Spleen (tissue), 11 donors: ENCODE measurements around the gene FLOT1. TPM values are rescaled to one million over a fixed set of nuclear protein-coding genes. Genes with fewer than 3 reads are reported as not detected.
A peak's percentile ranks its signal among the peaks of the same experiment; 100 is the strongest.

ENCODE experiments used
- DNase-seq: peaks from one replicate; pipeline ENCODE4 v3.0.0-alpha.2; 2020
- H3K27ac ChIP-seq, 8 donors: fragments of 200-600 bp; sonication (generic) in 7 of 8; 1 replicate in 4 of 8; 2 replicates in 4 of 8; pipeline versions ENCODE4 v1.5.0 to v1.8.0; 2016 to 2021; ENCODE audit warnings: inconsistent platforms in 4 of 8, mild to moderate bottlenecking in 4 of 8, moderate library complexity in 1 of 8
- H3K27me3 ChIP-seq, 7 donors: fragments of 200-600 bp; sonication (generic) in 6 of 7; replicated peaks in 1 of 7; 1 replicate in 4 of 7; 2 replicates in 3 of 7; pipeline versions ENCODE4 v1.5.0 to v1.8.0; 2016 to 2021; ENCODE audit warnings: inconsistent platforms in 3 of 7, mild to moderate bottlenecking in 1 of 7
- H3K36me3 ChIP-seq, 6 donors: fragments of 200-600 bp; sonication (generic) in 5 of 6; 1 replicate in 4 of 6; 2 replicates in 2 of 6; pipeline versions ENCODE4 v1.5.0 to v1.8.0; 2016 to 2021; ENCODE audit warnings: inconsistent platforms in 2 of 6
- H3K4me1 ChIP-seq, 6 donors: fragments of 200-600 bp; sonication (generic) in 5 of 6; 1 replicate in 3 of 6; 2 replicates in 3 of 6; pipeline versions ENCODE4 v1.5.0 to v1.8.0; 2016 to 2021; ENCODE audit warnings: inconsistent platforms in 3 of 6
- H3K4me3 ChIP-seq, 8 donors: fragments of 200-600 bp; sonication (generic) in 7 of 8; 1 replicate in 4 of 8; 2 replicates in 4 of 8; pipeline versions ENCODE4 v1.5.0 to v1.8.0; 2016 to 2021; ENCODE audit warnings: inconsistent platforms in 4 of 8, mild to moderate bottlenecking in 4 of 8, moderate library complexity in 2 of 8
- H3K9me3 ChIP-seq, 8 donors: fragments of 200-600 bp; sonication (generic) in 7 of 8; 1 replicate in 4 of 8; 2 replicates in 4 of 8; pipeline versions ENCODE4 v1.5.0 to v1.8.0; 2016 to 2021; ENCODE audit warnings: inconsistent platforms in 4 of 8
- CTCF ChIP-seq, 11 experiments: fragments of 200-600 bp in 7 of 11; fragments of 450-650 bp in 4 of 11; sonication (generic) in 4 of 11; IDR thresholded peaks in 8 of 11; conservative IDR thresholded peaks in 3 of 11; 1 replicate in 7 of 11; 2 replicates in 4 of 11; pipeline versions ENCODE4 v1.4.0 to v1.8.0; 2016 to 2021; ENCODE audit warnings: antibody characterized with exemption in 11 of 11, inconsistent platforms in 4 of 11, mild to moderate bottlenecking in 1 of 11
- POLR2A ChIP-seq, 3 donors: fragments of 450-650 bp; IDR thresholded peaks; one replicate each; pipeline ENCODE4 v1.5.1; 2017; ENCODE audit warnings: antibody characterized with exemption in 3 of 3, mild to moderate bottlenecking in 1 of 3
- POLR2AphosphoS5 ChIP-seq, 3 donors: sonication (generic); formaldehyde crosslinking; IDR thresholded peaks; one replicate each; pipeline ENCODE4 v1.5.1; 2017; ENCODE audit warnings: antibody characterized with exemption in 3 of 3
- WGBS, 5 donors: extraction: QIAGEN DNeasy Blood & Tissue Kit in 3 of 5; methylation state at CpG; one replicate each; pipeline versions ENCODE4 v1.1.5 to v1.1.7; 2013 to 2018; 5-methylcytosine and 5-hydroxymethylcytosine counted together
- intact Hi-C: fragments of 100-400 bp; cut with DNase I; formaldehyde crosslinking; loops from one replicate; pipeline ENCODE4 v1.15.0; 2023; ENCODE audit warnings: low total_unique reads
- polyA plus RNA-seq, 3 donors: library from polyadenylated mRNA; stranded (reverse); fragments of 200-250 nt; gene quantifications; one replicate each; pipeline ENCODE4 v1.2.1, GENCODE V29; 2013
- total RNA-seq, 7 donors: library from RNA; depleted of rRNA in 3 of 7; stranded (reverse); fragments of >200 nt in 3 of 7; fragmentation: NEBNext Ultra II Directional in 4 of 7; extraction: Animal tissue kit (Norgen Biotek cat#: 25700) in 4 of 7; gene quantifications; one replicate each; pipeline versions ENCODE4 v1.1.0 to v1.2.1, GENCODE V29; 2016 to 2021
- donor health status: healthy with polysubstance abuse.
- donor health status: DM: no; HTN: no; CAD: no; lungs with moderate emphysema.
- donor health status: DM: no; HTN: no; CAD: no.
- donor health status: Bipolar disorder and iron deficiency.
- donor health status: healthy.
- donor health status: DM: no; HTN: no; CAD: no.
- donor health status: DM: yes; HTN: yes; CAD: no.

FLOT1 gene
- total and polyA plus RNA-seq, 10 donors: 116 to 205 (median 165) TPM

- intact Hi-C loops: no loop called here
- Histone ChIP-seq H3K4me1 (peaks cover 12 to 43% (median 22%) of the 10 kb centered on the region in 6 donors), H3K9me3 (no peaks in the 10 kb centered on the region), H3K4me3 (no peak overlapping the region), H3K27ac (no peak overlapping the region), H3K27me3 (no peaks in the 10 kb centered on the region), H3K36me3 (no peaks in the 10 kb centered on the region)
- TF ChIP-seq CTCF (IDR thresholded peaks at IDR 0.05 in 8 of 11, conservative IDR thresholded peaks at IDR 0.05 in 3 of 11) (no peak), POLR2AphosphoS5 (IDR thresholded peaks at IDR 0.05) (no peak), POLR2A (IDR thresholded peaks at IDR 0.05) (no peak)
- 72 to 95% (median 84%) methylated on average over 3 of the region's 3 CpGs for WGBS, 5 donors
- no peak for DNase-seq
These were observed 28.1 kb upstream of the FLOT1 start for GRCh38 chr6:30770592-30770991.

GRCh38 chr6:30769853-30770524, 27.5 kb upstream of the FLOT1 start:
- no peaks in the 10 kb centered on the region for H3K36me3 ChIP-seq
- H3K4me3 ChIP-seq: no peak overlapping the region
- peaks cover 12 to 43% (median 22%) of the 10 kb centered on the region in 6 donors for H3K4me1 ChIP-seq
- peak overlapping the region in 6 of 8 donors; percentile 45 to 62 (median 60) for H3K27ac ChIP-seq
- no peaks in the 10 kb centered on the region for H3K27me3 ChIP-seq
- TF ChIP-seq CTCF (IDR thresholded peaks at IDR 0.05 in 8 of 11, conservative IDR thresholded peaks at IDR 0.05 in 3 of 11) (no peak), POLR2AphosphoS5 (IDR thresholded peaks at IDR 0.05) (no peak), POLR2A (IDR thresholded peaks at IDR 0.05) (no peak)
- H3K9me3 ChIP-seq: no peaks in the 10 kb centered on the region
- intact Hi-C loops: no loop called here
- 80 to 92% (median 88%) methylated on average over 5 of the region's 5 CpGs for WGBS, 5 donors
- DNase-seq: no peak

GRCh38 chr6:30769088-30769852, 26.8 kb upstream of the FLOT1 start:
- H3K27me3 ChIP-seq: no peaks in the 10 kb centered on the region
- H3K4me1 ChIP-seq: peaks cover 12 to 44% (median 24%) of the 10 kb centered on the region in 6 donors
- intact Hi-C loops: no loop called here
- peak overlapping the region; percentile 27 to 62 (median 56) for H3K27ac ChIP-seq
- TF ChIP-seq CTCF (IDR thresholded peaks at IDR 0.05 in 8 of 11, conservative IDR thresholded peaks at IDR 0.05 in 3 of 11) (no peak), POLR2AphosphoS5 (IDR thresholded peaks at IDR 0.05) (peak in 1 of 3 donors; percentile 43)
- no peaks in the 10 kb centered on the region for H3K9me3 ChIP-seq
- DNase-seq: no peak
- H3K4me3 ChIP-seq: peak overlapping the region in 1 of 8 donors; percentile 1
- no peaks in the 10 kb centered on the region for H3K36me3 ChIP-seq
- WGBS, 5 donors: 12 to 29% (median 21%) methylated on average over 15 to 16 of the region's 16 CpGs

- H3K9me3 ChIP-seq: no peaks in the 10 kb centered on the region
- no peaks in the 10 kb centered on the region for H3K36me3 ChIP-seq
- no peak overlapping the region for H3K4me3 ChIP-seq
- H3K4me1 ChIP-seq: peaks cover 12 to 50% (median 27%) of the 10 kb centered on the region in 6 donors
- no peak for DNase-seq
- H3K27ac ChIP-seq: peak overlapping the region; percentile 27 to 62 (median 56)
- TF ChIP-seq CTCF (IDR thresholded peaks at IDR 0.05 in 8 of 11, conservative IDR thresholded peaks at IDR 0.05 in 3 of 11): no peak
- no peak for TF ChIP-seq POLR2AphosphoS5 (IDR thresholded peaks at IDR 0.05)
- TF ChIP-seq POLR2A (IDR thresholded peaks at IDR 0.05): no peak
- H3K27me3 ChIP-seq: peaks cover 0 to 4% (median 0%) of the 10 kb centered on the region in 7 donors
- 87 to 96% (median 92%) methylated on average over 4 of the region's 4 CpGs for WGBS, 5 donors
- intact Hi-C loops: no loop called here
These were observed 26.2 kb upstream of the FLOT1 start for GRCh38 chr6:30768634-30769087.
